HepG2 (cell line): ENCODE results near the gene TSPAN9. TPM values are rescaled to one million over a fixed set of nuclear protein-coding genes. Genes with fewer than 3 reads are reported as not detected.
A peak's percentile ranks its signal among the peaks of the same experiment; 100 is the strongest.

ENCODE experiments used
- ATF5 ChIP-seq: sonication (generic); formaldehyde crosslinking; IDR thresholded peaks from 2 replicates; pipeline ENCODE4 v1.4.0; 2020; ENCODE audit warnings: mild to moderate bottlenecking, low read depth, missing genetic modification reagents
- CBX1 ChIP-seq: IDR thresholded peaks from one replicate; pipeline ENCODE4 v1.6.1; 2016; ENCODE audit warnings: antibody characterized with exemption, low read depth
- ETV5 ChIP-seq: IDR thresholded peaks from 2 replicates; pipeline ENCODE4 v1.6.1; 2018; ENCODE audit warnings: missing biosample characterization, missing genetic modification reagents, inconsistent platforms, borderline replicate concordance
- FOSL2 ChIP-seq: sonication (generic); formaldehyde crosslinking; IDR thresholded peaks from 2 replicates; pipeline ENCODE4 v1.4.0; 2020; ENCODE audit warnings: missing genetic modification reagents
- IKZF5 ChIP-seq: IDR thresholded peaks from 2 replicates; pipeline ENCODE4 v1.6.1; 2018; ENCODE audit warnings: missing genetic modification reagents, mild to moderate bottlenecking, missing compliant biosample characterization
- KDM2A ChIP-seq: sonication (generic); formaldehyde crosslinking; IDR thresholded peaks from 2 replicates; pipeline ENCODE4 v1.4.0; 2020; ENCODE audit warnings: low read depth, missing genetic modification reagents, borderline replicate concordance
- KDM4B ChIP-seq: sonication (generic); formaldehyde crosslinking; IDR thresholded peaks from 2 replicates; pipeline ENCODE4 v1.4.0; 2020; ENCODE audit warnings: missing genetic modification reagents
- LBX2 ChIP-seq: sonication (generic); formaldehyde crosslinking; IDR thresholded peaks from 2 replicates; pipeline ENCODE4 v1.5.0; 2020; ENCODE audit warnings: missing genetic modification reagents, mild to moderate bottlenecking, borderline replicate concordance
- MAFG ChIP-seq: sonication (generic); formaldehyde crosslinking; IDR thresholded peaks from 2 replicates; pipeline ENCODE4 v1.5.1; 2020; ENCODE audit warnings: mild to moderate bottlenecking, missing genetic modification reagents
- MYNN ChIP-seq: sonication (generic); formaldehyde crosslinking; IDR thresholded peaks from 2 replicates; pipeline ENCODE4 v1.4.0; 2020; ENCODE audit warnings: mild to moderate bottlenecking, low read depth, missing genetic modification reagents
- PAXIP1 ChIP-seq: sonication (generic); formaldehyde crosslinking; conservative IDR thresholded peaks from 2 replicates; pipeline ENCODE4 v1.4.0; 2020; ENCODE audit warnings: mild to moderate bottlenecking, missing genetic modification reagents, moderate library complexity
- SALL1 ChIP-seq: sonication (generic); formaldehyde crosslinking; IDR thresholded peaks from 2 replicates; pipeline ENCODE4 v1.8.0; 2022; ENCODE audit warnings: mild to moderate bottlenecking, missing genetic modification reagents
- SPEN ChIP-seq: sonication (generic); formaldehyde crosslinking; IDR thresholded peaks from 2 replicates; pipeline ENCODE4 v1.5.1; 2020; ENCODE audit warnings: low read depth, mild to moderate bottlenecking, missing genetic modification reagents
- SYNCRIP ChIP-seq: fragments of 200-400 bp; formaldehyde crosslinking; IDR thresholded peaks from 2 replicates; pipeline ENCODE4 v1.6.1; 2018; ENCODE audit warnings: mild to moderate bottlenecking, low read depth, low read length; ENCODE audit not compliant: insufficient read depth
- TCF7 ChIP-seq: sonication (generic); IDR thresholded peaks from 2 replicates; pipeline ENCODE4 v1.6.1; 2016; ENCODE audit warnings: antibody characterized with exemption, low read depth
- THAP11 ChIP-seq: IDR thresholded peaks from 2 replicates; pipeline ENCODE4 v1.6.1; 2016; ENCODE audit warnings: missing biosample characterization, missing genetic modification reagents
- TRIM22 ChIP-seq: fragments of 450-650 bp; IDR thresholded peaks from 2 replicates; pipeline ENCODE4 v1.6.1; 2017
- ZMYM2 ChIP-seq: sonication (generic); formaldehyde crosslinking; IDR thresholded peaks from 2 replicates; pipeline ENCODE4 v1.8.0; 2022; ENCODE audit warnings: mild to moderate bottlenecking, missing genetic modification reagents
- ZNF503 ChIP-seq: sonication (generic); formaldehyde crosslinking; IDR thresholded peaks from 2 replicates; pipeline ENCODE4 v1.4.0; 2020; ENCODE audit warnings: missing genetic modification reagents
- ZNF510 ChIP-seq: sonication (generic); formaldehyde crosslinking; IDR thresholded peaks from 2 replicates; pipeline ENCODE4 v1.4.0; 2020; ENCODE audit warnings: low read depth, mild to moderate bottlenecking, missing genetic modification reagents
- ZNF589 ChIP-seq: sonication (generic); formaldehyde crosslinking; conservative IDR thresholded peaks from 2 replicates; pipeline ENCODE4 v1.8.0; 2022; ENCODE audit warnings: mild to moderate bottlenecking, moderate library complexity, missing genetic modification reagents
- ZSCAN20 ChIP-seq: sonication (generic); formaldehyde crosslinking; IDR thresholded peaks from 2 replicates; pipeline ENCODE4 v1.4.0; 2020; ENCODE audit warnings: missing genetic modification reagents, mild to moderate bottlenecking, borderline replicate concordance
- polyA plus RNA-seq, 8 experiments: library from polyadenylated mRNA; depleted of rRNA in 3 of 8; stranded (reverse) in 7 of 8; unstranded in 1 of 8; fragments of >200 nt; fragmentation: Illumina TruSeq in 4 of 8; extraction: Trizol in 4 of 8; gene quantifications; 2 replicates each; pipeline versions ENCODE4 v1.2.1 to v1.2.3, GENCODE V29; 2011 to 2016; ENCODE audit warnings: low read depth in 4 of 8, missing spikeins in 1 of 8, mixed read lengths in 1 of 8; ENCODE audit not compliant: insufficient read depth in 1 of 8
- total RNA-seq, 5 experiments: library from RNA; depleted of rRNA; stranded (reverse); fragments of >200 nt; fragmentation: Illumina TruSeq; extraction: Trizol; gene quantifications; 2 replicates each; pipeline ENCODE4 v1.2.3, GENCODE V29; 2016; ENCODE audit warnings: low read depth in 1 of 5

The TSPAN9 gene
- total and polyA plus RNA-seq, 2 of the 13 experiments (the other 11 are each of a cell fraction or from before 2014, with no cell fraction given) = 18.1 to 42.3 TPM

GRCh38 chr12:3113671-3114325 is 36.6 kb downstream of the TSPAN9 start (continued):
- TF ChIP-seq PAXIP1 (CRISPR knock-in tag) (peak; percentile 56), ZNF510 (CRISPR knock-in tag) (no peak), LBX2 (CRISPR knock-in tag) (no peak), IKZF5 (CRISPR knock-in tag) (no peak), ZSCAN20 (CRISPR knock-in tag) (no peak), KDM2A (CRISPR knock-in tag) (no peak), CBX1 (no peak), MYNN (no peak), SALL1 (CRISPR knock-in tag) (peak; percentile 44; the same call in 1 of the 2 replicates), TRIM22 (no peak), TCF7 (no peak), THAP11 (CRISPR knock-in tag) (no peak), SYNCRIP (no peak), ZMYM2 (CRISPR knock-in tag) (no peak), SPEN (CRISPR knock-in tag) (no peak), ETV5 (no peak), FOSL2 (CRISPR knock-in tag) (no peak), ZNF589 (CRISPR knock-in tag) (no peak), MAFG (CRISPR knock-in tag) (no peak), ATF5 (no peak), KDM4B (CRISPR knock-in tag) (no peak), ZNF503 (no peak)
